IMR-90 (cell line): ENCODE results near the gene SLC4A1AP. TPM values are rescaled to one million over a fixed set of nuclear protein-coding genes. Genes with fewer than 3 reads are reported as not detected.

ENCODE experiments used
- ATAC-seq: fragments of 200-7000 bp; cut with Tn5 transposase; 2 replicates; pipeline ENCODE4 v1.9.1; 2020; ENCODE audit warnings: low read depth, mild to moderate bottlenecking, moderate library complexity
- BruUV-seq: library from RNA; stranded (reverse); fragments of 400-500 nt; replicated peaks from 2 replicates; lab custom pipeline; 2021; lab: Mats Ljungman, UMichigan
- CTCF ChIA-PET: fragments of 300-600 bp; formaldehyde crosslinking; extraction: SDS; loops from one replicate; lab custom pipeline; 2021; ENCODE audit warnings: antibody characterized with exemption; lab: Yijun Ruan, JAX
- POLR2A ChIA-PET: fragments of 300-600 bp; sonication (Branson Sonifier 250); formaldehyde crosslinking; loops from one replicate; lab custom pipeline; 2022; ENCODE audit warnings: antibody characterized with exemption; ENCODE audit not compliant: unreplicated experiment; lab: Charles Lee
- DNase-seq: peaks from one replicate; pipeline ENCODE4 v3.0.0; 2013
- H2AFZ ChIP-seq: replicated peaks from 2 replicates; pipeline ENCODE3; 2013; ENCODE audit warnings: low read length, mild to moderate bottlenecking; ENCODE audit not compliant: poor library complexity
- H2AK5ac ChIP-seq: 2 replicates; pipeline ENCODE4 v1.6.1; 2013; ENCODE audit warnings: low read depth, low read length, inconsistent platforms
- H2AK9ac ChIP-seq: replicated peaks from 2 replicates; pipeline ENCODE3; 2013; ENCODE audit warnings: mild to moderate bottlenecking, low read depth, low read length, moderate library complexity; ENCODE audit not compliant: poor library complexity
- H2BK120ac ChIP-seq: 2 replicates; pipeline ENCODE4 v1.6.1; 2013; ENCODE audit warnings: low read depth, low read length, inconsistent platforms
- H2BK15ac ChIP-seq: 3 replicates; pipeline ENCODE4 v1.6.1; 2013; ENCODE audit warnings: low read depth, low read length, inconsistent platforms
- H2BK20ac ChIP-seq: 2 replicates; pipeline ENCODE4 v1.6.1; 2013; ENCODE audit warnings: low read depth, mild to moderate bottlenecking, inconsistent platforms, low read length, moderate library complexity
- H2BK5ac ChIP-seq: 2 replicates; pipeline ENCODE4 v1.6.1; 2013; ENCODE audit warnings: mild to moderate bottlenecking, low read depth, low read length, inconsistent platforms; ENCODE audit not compliant: poor library complexity, severe bottlenecking
- H3K14ac ChIP-seq: replicated peaks from 2 replicates; pipeline ENCODE4 v1.6.1; 2013; ENCODE audit warnings: low read depth, low read length, inconsistent platforms
- H3K18ac ChIP-seq: 2 replicates; pipeline ENCODE4 v1.6.1; 2013; ENCODE audit warnings: low read depth, low read length, control low read depth
- H3K23ac ChIP-seq: 2 replicates; pipeline ENCODE4 v1.6.1; 2013; ENCODE audit warnings: low read depth, low read length, inconsistent platforms
- H3K27ac ChIP-seq: 2 replicates; pipeline ENCODE4 v1.5.1; 2013; ENCODE audit warnings: mild to moderate bottlenecking, control low read depth, low read length; ENCODE audit not compliant: insufficient read depth
- H3K27me3 ChIP-seq: 2 replicates; pipeline ENCODE4 v1.6.1; 2013; ENCODE audit warnings: low read length; ENCODE audit not compliant: control insufficient read depth, insufficient read depth
- H3K36me3 ChIP-seq: 2 replicates; pipeline ENCODE4 v1.6.1; 2013; ENCODE audit warnings: low read length, mixed read lengths; ENCODE audit not compliant: control insufficient read depth, insufficient read depth
- H3K4ac ChIP-seq: 2 replicates; pipeline ENCODE4 v1.6.1; 2013; ENCODE audit warnings: low read depth, low read length, inconsistent platforms
- H3K4me1 ChIP-seq: 2 replicates; pipeline ENCODE4 v1.6.1; 2013; ENCODE audit warnings: low read length, mixed read lengths; ENCODE audit not compliant: control insufficient read depth, insufficient read depth
- H3K4me2 ChIP-seq: 2 replicates; pipeline ENCODE4 v1.6.1; 2013; ENCODE audit warnings: low read depth, mild to moderate bottlenecking, control low read depth, low read length, moderate library complexity
- H3K4me3 ChIP-seq: 2 replicates; pipeline ENCODE4 v1.5.1; 2013; ENCODE audit warnings: low read depth, mild to moderate bottlenecking, control low read depth, low read length, moderate library complexity; ENCODE audit not compliant: insufficient read depth
- H3K56ac ChIP-seq: 2 replicates; pipeline ENCODE4 v1.6.1; 2013; ENCODE audit warnings: low read length, inconsistent platforms; ENCODE audit not compliant: insufficient read depth; ENCODE audit errors: extremely low read depth
- H3K79me1 ChIP-seq, 2 experiments: 2 replicates each; pipeline ENCODE4 v1.6.1; 2013; ENCODE audit warnings: low read length in 2 of 2, inconsistent platforms in 1 of 2, low read depth in 1 of 2
- H3K9ac ChIP-seq: 2 replicates; pipeline ENCODE4 v1.6.1; 2013; ENCODE audit warnings: low read depth, low read length, control low read depth
- H3K9me1 ChIP-seq: 2 replicates; pipeline ENCODE4 v1.6.1; 2013; ENCODE audit warnings: low read length, inconsistent platforms; ENCODE audit not compliant: insufficient read depth
- H3K9me3 ChIP-seq: 2 replicates; pipeline ENCODE4 v1.6.1; 2013; ENCODE audit warnings: low read length; ENCODE audit not compliant: control insufficient read depth, insufficient read depth
- H4K20me1 ChIP-seq: 2 replicates; pipeline ENCODE4 v1.6.1; 2013; ENCODE audit warnings: low read length, inconsistent platforms; ENCODE audit not compliant: insufficient read depth
- H4K5ac ChIP-seq: 2 replicates; pipeline ENCODE4 v1.6.1; 2013; ENCODE audit warnings: mild to moderate bottlenecking, low read depth, low read length, control low read depth
- H4K8ac ChIP-seq, 2 experiments: 2 replicates each; pipeline ENCODE4 v1.6.1; 2013; ENCODE audit warnings: low read depth in 2 of 2, low read length in 2 of 2, control low read depth in 1 of 2, inconsistent platforms in 1 of 2
- H4K91ac ChIP-seq: 2 replicates; pipeline ENCODE4 v1.6.1; 2013; ENCODE audit warnings: low read depth, low read length, inconsistent platforms; ENCODE audit not compliant: insufficient read depth
- MAFK ChIP-seq: IDR thresholded peaks from 2 replicates; pipeline ENCODE4 v1.6.1; 2012; ENCODE audit warnings: low read depth, low read length, improper control_type of control experiment
- RFX5 ChIP-seq: IDR thresholded peaks from 2 replicates; pipeline ENCODE4 v1.8.0; 2012; ENCODE audit warnings: low read depth, mild to moderate bottlenecking, low read length, moderate library complexity
- SMC3 ChIP-seq: fragments of 150-350 bp; IDR thresholded peaks from 2 replicates; pipeline ENCODE4 v1.6.1; 2016; ENCODE audit warnings: low read depth, mild to moderate bottlenecking, antibody characterized with exemption, low read length, moderate library complexity
- WGBS, 2 experiments: methylation state at CpG; one replicate each; pipeline versions ENCODE4 v1.1.5 to v1.1.7; 2013; ENCODE audit warnings: missing lambda C conversion rate in 2 of 2; ENCODE audit not compliant: insufficient read length in 1 of 2; ENCODE audit errors: extremely low coverage in 2 of 2; 5-methylcytosine and 5-hydroxymethylcytosine counted together
- dilution Hi-C: fragments of 300-500 bp; cut with HindIII; formaldehyde crosslinking; loops from one replicate; pipeline ENCODE4 v1.14.3; 2018; ENCODE audit warnings: low sequenced_read_pairs; ENCODE audit not compliant: unreplicated experiment
- in situ Hi-C: fragments of 300-500 bp; cut with MboI; formaldehyde crosslinking; loops from 3 replicates; pipeline ENCODE4 v1.14.3; 2019; ENCODE audit warnings: low sequenced_read_pairs, inconsistent platforms, mixed read lengths
- intact Hi-C: fragments of 100-400 bp; cut with micrococcal nuclease; formaldehyde crosslinking; loops from 2 replicates; pipeline ENCODE4 v1.10.0; 2022
- polyA plus RNA-seq, 3 experiments: library from polyadenylated mRNA; depleted of rRNA; stranded (reverse); fragments of >200 nt; gene quantifications; 2 replicates each; pipeline ENCODE4 v1.2.3, GENCODE V29; 2012; ENCODE audit warnings: low replicate concordance in 1 of 3
- total RNA-seq: library from RNA; depleted of rRNA; stranded (reverse); fragments of >200 nt; gene quantifications from 2 replicates; pipeline ENCODE4 v1.2.3, GENCODE V29; 2012
- TF ChIP-seq, protein P1 (sequence below): conservative IDR thresholded peaks from 2 replicates; pipeline ENCODE4 v1.5.1; 2012; ENCODE audit warnings: mild to moderate bottlenecking, low read depth, low read length, improper control_type of control experiment
- TF ChIP-seq, protein P2 (sequence below): fragments of 150-350 bp; IDR thresholded peaks from 2 replicates; pipeline ENCODE4 v1.6.1; 2016; ENCODE audit warnings: low read depth, mild to moderate bottlenecking, low read length, moderate library complexity, borderline replicate concordance

Gene SLC4A1AP
- total and polyA plus RNA-seq, 2 of the 4 experiments (the other 2 are of a cell fraction): 11.7 to 13.6 TPM

DNA sequence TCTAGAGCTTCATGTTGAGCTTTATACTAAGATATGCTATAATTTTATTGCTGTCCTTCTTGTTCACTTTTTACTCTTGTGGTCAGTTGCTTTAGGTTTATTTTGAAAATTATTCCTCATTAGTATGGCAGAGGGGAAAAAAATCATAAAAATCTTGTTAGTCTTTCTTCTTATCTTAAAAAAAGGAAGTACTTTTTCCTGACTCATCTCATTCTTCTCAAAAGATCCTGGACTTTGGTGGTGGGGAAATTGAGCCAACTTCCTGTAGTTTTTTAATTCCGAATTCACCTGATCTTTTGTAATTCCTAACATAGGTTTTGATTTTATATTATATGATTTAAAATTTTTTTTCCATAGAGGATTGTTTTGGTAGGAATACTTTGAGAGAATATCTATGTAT lies 3.8 kb downstream of the SLC4A1AP start:
- Histone ChIP-seq H4K91ac (no peak overlapping the region), H3K9me1 (0 out of 2 replicates have a peak, but pooled peaks cover 3% of the 10 kb centered on the region), H3K4me1 (peaks cover 4% of the 10 kb centered on the region), H3K18ac (no peak overlapping the region), H3K4me3 (no peak overlapping the region), H4K20me1 (no peaks in the 10 kb centered on the region), H3K23ac (no peak overlapping the region), H2AK9ac (no peak overlapping the region), H2AFZ (no peak overlapping the region), H2BK5ac (no peak overlapping the region), H3K9me3 (no peaks in the 10 kb centered on the region), H3K56ac (no peak overlapping the region), H4K8ac (no peak overlapping the region), H3K9ac (no peak overlapping the region), H2BK15ac (no peak overlapping the region), H3K27me3 (no peaks in the 10 kb centered on the region), H3K4me2 (no peak overlapping the region), H3K4ac (no peak overlapping the region), H2BK20ac (no peak overlapping the region), H3K79me1 (peaks cover 9 to 27% of the 10 kb centered on the region in 2 experiments; a peak in 3 of 4 replicates), H4K5ac (no peak overlapping the region), H3K36me3 (peaks cover 13% of the 10 kb centered on the region), H3K27ac (no peak overlapping the region), H2BK120ac (no peak overlapping the region), H2AK5ac (no peak overlapping the region), H3K14ac (no peak overlapping the region)
- CTCF ChIA-PET: no interaction called here
- POLR2A ChIA-PET: interaction anchor here (0.6 kb wide), 1 partner anchor 13 kb away, joined by 12 read pairs; no protein-coding TSS in a partner anchor
- intact Hi-C loops: no loop called here
- no peak for DNase-seq
- TF ChIP-seq, protein P1, sequence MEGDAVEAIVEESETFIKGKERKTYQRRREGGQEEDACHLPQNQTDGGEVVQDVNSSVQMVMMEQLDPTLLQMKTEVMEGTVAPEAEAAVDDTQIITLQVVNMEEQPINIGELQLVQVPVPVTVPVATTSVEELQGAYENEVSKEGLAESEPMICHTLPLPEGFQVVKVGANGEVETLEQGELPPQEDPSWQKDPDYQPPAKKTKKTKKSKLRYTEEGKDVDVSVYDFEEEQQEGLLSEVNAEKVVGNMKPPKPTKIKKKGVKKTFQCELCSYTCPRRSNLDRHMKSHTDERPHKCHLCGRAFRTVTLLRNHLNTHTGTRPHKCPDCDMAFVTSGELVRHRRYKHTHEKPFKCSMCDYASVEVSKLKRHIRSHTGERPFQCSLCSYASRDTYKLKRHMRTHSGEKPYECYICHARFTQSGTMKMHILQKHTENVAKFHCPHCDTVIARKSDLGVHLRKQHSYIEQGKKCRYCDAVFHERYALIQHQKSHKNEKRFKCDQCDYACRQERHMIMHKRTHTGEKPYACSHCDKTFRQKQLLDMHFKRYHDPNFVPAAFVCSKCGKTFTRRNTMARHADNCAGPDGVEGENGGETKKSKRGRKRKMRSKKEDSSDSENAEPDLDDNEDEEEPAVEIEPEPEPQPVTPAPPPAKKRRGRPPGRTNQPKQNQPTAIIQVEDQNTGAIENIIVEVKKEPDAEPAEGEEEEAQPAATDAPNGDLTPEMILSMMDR: no peak
- TF ChIP-seq, protein P2, sequence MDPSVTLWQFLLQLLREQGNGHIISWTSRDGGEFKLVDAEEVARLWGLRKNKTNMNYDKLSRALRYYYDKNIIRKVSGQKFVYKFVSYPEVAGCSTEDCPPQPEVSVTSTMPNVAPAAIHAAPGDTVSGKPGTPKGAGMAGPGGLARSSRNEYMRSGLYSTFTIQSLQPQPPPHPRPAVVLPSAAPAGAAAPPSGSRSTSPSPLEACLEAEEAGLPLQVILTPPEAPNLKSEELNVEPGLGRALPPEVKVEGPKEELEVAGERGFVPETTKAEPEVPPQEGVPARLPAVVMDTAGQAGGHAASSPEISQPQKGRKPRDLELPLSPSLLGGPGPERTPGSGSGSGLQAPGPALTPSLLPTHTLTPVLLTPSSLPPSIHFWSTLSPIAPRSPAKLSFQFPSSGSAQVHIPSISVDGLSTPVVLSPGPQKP: no peak
- TF ChIP-seq SMC3 (no peak), MAFK (no peak), RFX5 (no peak)
- in situ Hi-C loops: no loop called here
- dilution Hi-C loops: no loop called here
- BruUV-seq: no TSS peak
- no peak for ATAC-seq
- no CpG with 5 or more reads among the region's 1 CpG for WGBS, 2 experiments
